Neural progenitor cell (in vitro differentiated cells): ENCODE data around the gene HYAL4. TPM values are rescaled to one million over a fixed set of nuclear protein-coding genes. Genes with fewer than 3 reads are reported as not detected.

Experiments
- DNase-seq: peaks from one replicate; pipeline ENCODE4 v3.0.0-alpha.2; 2016; ENCODE audit warnings: low spot score
- H2AFZ ChIP-seq: fragments of 200-600 bp; sonication (generic); replicated peaks from 2 replicates; pipeline ENCODE4 v1.6.1; 2016; ENCODE audit warnings: antibody characterized with exemption
- H3F3A ChIP-seq: fragments of 200-600 bp; sonication (generic); 2 replicates; pipeline ENCODE4 v1.6.1; 2016; ENCODE audit warnings: antibody characterized with exemption, low read depth
- H3K27ac ChIP-seq: fragments of 200-600 bp; sonication (generic); 2 replicates; pipeline ENCODE4 v1.5.1; 2016; ENCODE audit warnings: mild to moderate bottlenecking
- H3K27me3 ChIP-seq: fragments of 200-600 bp; sonication (generic); 2 replicates; pipeline ENCODE4 v1.6.1; 2016; ENCODE audit warnings: mild to moderate bottlenecking, moderate library complexity
- H3K36me3 ChIP-seq: fragments of 200-600 bp; sonication (generic); 2 replicates; pipeline ENCODE4 v1.5.1; 2016
- H3K4me1 ChIP-seq: fragments of 200-600 bp; sonication (generic); 2 replicates; pipeline ENCODE4 v1.6.1; 2016; ENCODE audit warnings: mixed run types
- H3K4me2 ChIP-seq: fragments of 200-600 bp; sonication (generic); 2 replicates; pipeline ENCODE4 v1.6.1; 2016
- H3K4me3 ChIP-seq: fragments of 200-600 bp; sonication (generic); 2 replicates; pipeline ENCODE4 v1.5.1; 2016
- H3K79me2 ChIP-seq: fragments of 200-600 bp; sonication (generic); 2 replicates; pipeline ENCODE4 v1.6.1; 2016; ENCODE audit warnings: low read depth
- H3K9ac ChIP-seq: fragments of 200-600 bp; sonication (generic); 2 replicates; pipeline ENCODE4 v1.6.1; 2016
- H3K9me3 ChIP-seq: fragments of 200-600 bp; sonication (generic); 2 replicates; pipeline ENCODE4 v1.5.1; 2016; ENCODE audit warnings: low read depth
- H4K20me1 ChIP-seq: fragments of 200-600 bp; sonication (generic); 2 replicates; pipeline ENCODE4 v1.6.1; 2016; ENCODE audit warnings: low read depth
- H3K27ac Mint-ChIP-seq: 3 replicates; pipeline ENCODE4 v1.8.0; 2021; ENCODE audit warnings: mixed read lengths
- H3K27me3 Mint-ChIP-seq: 2 replicates; pipeline ENCODE4 v1.8.0; 2022; ENCODE audit warnings: low read depth, mild to moderate bottlenecking, inconsistent platforms, moderate library complexity, mixed read lengths; ENCODE audit not compliant: insufficient read depth
- H3K36me3 Mint-ChIP-seq: 3 replicates; pipeline ENCODE4 v1.8.0; 2021; ENCODE audit warnings: mixed read lengths
- H3K4me1 Mint-ChIP-seq: 3 replicates; pipeline ENCODE4 v1.8.0; 2021; ENCODE audit warnings: mixed read lengths
- H3K4me3 Mint-ChIP-seq: 3 replicates; pipeline ENCODE4 v1.8.0; 2021; ENCODE audit warnings: mild to moderate bottlenecking, moderate library complexity, mixed read lengths
- H3K9me3 Mint-ChIP-seq: 3 replicates; pipeline ENCODE4 v1.8.0; 2020; ENCODE audit warnings: mixed read lengths
- EZH2 ChIP-seq: fragments of 200-600 bp; sonication (generic); IDR thresholded peaks from 2 replicates; pipeline ENCODE4 v1.6.1; 2017; ENCODE audit warnings: antibody characterized with exemption, mild to moderate bottlenecking, moderate library complexity
- EZH2phosphoT487 ChIP-seq: fragments of 200-600 bp; sonication (generic); IDR thresholded peaks from 2 replicates; pipeline ENCODE4 v1.6.1; 2017; ENCODE audit warnings: antibody characterized with exemption
- total RNA-seq: library from RNA; depleted of rRNA; stranded (reverse); fragments of >200 nt; gene quantifications from 2 replicates; pipeline ENCODE4 v1.2.3, GENCODE V29; 2015; ENCODE audit warnings: low replicate concordance
- TF ChIP-seq, protein P1 (sequence below): fragments of 200-600 bp; sonication (generic); IDR thresholded peaks from 2 replicates; pipeline ENCODE4 v1.5.1; 2017; ENCODE audit warnings: antibody characterized with exemption, mild to moderate bottlenecking

The HYAL4 gene, protein sequence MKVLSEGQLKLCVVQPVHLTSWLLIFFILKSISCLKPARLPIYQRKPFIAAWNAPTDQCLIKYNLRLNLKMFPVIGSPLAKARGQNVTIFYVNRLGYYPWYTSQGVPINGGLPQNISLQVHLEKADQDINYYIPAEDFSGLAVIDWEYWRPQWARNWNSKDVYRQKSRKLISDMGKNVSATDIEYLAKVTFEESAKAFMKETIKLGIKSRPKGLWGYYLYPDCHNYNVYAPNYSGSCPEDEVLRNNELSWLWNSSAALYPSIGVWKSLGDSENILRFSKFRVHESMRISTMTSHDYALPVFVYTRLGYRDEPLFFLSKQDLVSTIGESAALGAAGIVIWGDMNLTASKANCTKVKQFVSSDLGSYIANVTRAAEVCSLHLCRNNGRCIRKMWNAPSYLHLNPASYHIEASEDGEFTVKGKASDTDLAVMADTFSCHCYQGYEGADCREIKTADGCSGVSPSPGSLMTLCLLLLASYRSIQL
- not detected in 2 replicates for total RNA-seq

DNA sequence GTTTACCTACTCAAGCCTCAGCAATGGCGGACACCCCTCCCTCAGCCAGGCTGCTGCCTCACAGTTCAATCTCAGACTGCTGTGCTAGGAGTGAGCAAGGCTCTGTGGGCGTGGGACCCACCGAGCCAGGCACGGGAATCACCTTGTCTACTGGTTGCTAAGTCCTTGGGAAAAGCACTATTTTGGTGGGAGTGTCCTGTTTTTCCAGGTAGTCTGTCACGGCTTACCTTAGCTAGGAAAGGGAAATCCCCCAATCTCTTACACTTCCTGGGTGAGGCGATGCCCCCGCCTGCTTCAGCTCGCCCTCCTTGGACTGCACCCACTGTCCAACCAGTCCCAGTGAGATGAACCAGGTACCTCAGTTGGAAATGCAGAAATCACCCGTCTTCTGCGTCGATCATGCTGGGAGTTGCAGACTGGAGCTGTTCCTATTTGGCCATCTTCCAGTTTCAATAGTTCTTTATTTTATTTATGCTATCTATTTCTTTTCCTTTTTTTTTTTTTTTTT, at the start of gene HYAL4:
Gene HYAL4 (plus strand): TSS at position 458 of the 508 bp plus-strand sequence. CDS start 23,105 bp downstream, outside the sequence.
- Mint-ChIP-seq H3K4me3 (no peak within 1 kb of the TSS), H3K27ac (no peak within 1 kb of the TSS), H3K4me1 (no peaks in the 10 kb centered on the region), H3K36me3 (no peaks in the 10 kb centered on the region), H3K27me3 (peaks cover 3% of the 10 kb centered on the region), H3K9me3 (peaks cover 4% of the 10 kb centered on the region)
- Histone ChIP-seq H3K4me3 (no peak within 1 kb of the TSS), H2AFZ (peak within 1 kb of the TSS; percentile 13), H3K4me2 (no peak within 1 kb of the TSS), H3K9ac (no peak within 1 kb of the TSS), H3K4me1 (no peaks in the 10 kb centered on the region), H3F3A (no peaks in the 10 kb centered on the region), H3K36me3 (no peaks in the 10 kb centered on the region), H3K27me3 (no peaks in the 10 kb centered on the region), H3K79me2 (no peaks in the 10 kb centered on the region), H3K9me3 (no peaks in the 10 kb centered on the region), H3K27ac (no peak within 1 kb of the TSS), H4K20me1 (no peaks in the 10 kb centered on the region)
- DNase-seq = no peak
- TF ChIP-seq, protein P1, sequence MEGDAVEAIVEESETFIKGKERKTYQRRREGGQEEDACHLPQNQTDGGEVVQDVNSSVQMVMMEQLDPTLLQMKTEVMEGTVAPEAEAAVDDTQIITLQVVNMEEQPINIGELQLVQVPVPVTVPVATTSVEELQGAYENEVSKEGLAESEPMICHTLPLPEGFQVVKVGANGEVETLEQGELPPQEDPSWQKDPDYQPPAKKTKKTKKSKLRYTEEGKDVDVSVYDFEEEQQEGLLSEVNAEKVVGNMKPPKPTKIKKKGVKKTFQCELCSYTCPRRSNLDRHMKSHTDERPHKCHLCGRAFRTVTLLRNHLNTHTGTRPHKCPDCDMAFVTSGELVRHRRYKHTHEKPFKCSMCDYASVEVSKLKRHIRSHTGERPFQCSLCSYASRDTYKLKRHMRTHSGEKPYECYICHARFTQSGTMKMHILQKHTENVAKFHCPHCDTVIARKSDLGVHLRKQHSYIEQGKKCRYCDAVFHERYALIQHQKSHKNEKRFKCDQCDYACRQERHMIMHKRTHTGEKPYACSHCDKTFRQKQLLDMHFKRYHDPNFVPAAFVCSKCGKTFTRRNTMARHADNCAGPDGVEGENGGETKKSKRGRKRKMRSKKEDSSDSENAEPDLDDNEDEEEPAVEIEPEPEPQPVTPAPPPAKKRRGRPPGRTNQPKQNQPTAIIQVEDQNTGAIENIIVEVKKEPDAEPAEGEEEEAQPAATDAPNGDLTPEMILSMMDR = no peak

DNA sequence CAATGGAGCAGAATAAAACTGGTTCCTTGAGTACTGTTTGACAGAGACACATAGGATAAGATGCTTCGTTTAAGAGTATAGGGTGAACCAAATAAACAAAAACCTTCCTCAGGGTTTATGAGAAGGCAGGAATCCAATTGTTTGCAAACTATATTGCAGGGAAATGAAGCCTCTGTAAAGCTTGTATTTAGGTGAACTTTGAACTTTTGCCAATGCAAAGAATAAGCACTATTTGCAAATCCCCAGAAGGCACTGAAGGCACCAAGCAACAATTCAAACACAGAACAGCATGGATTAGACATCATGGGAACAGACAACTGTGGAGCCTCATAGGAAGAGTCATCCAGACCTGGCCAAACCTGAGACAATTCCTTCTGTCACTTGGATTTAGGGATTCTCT, 49.1 kb upstream of the HYAL4 start:
- Histone ChIP-seq H3K27ac (no peak overlapping the region), H3K79me2 (no peaks in the 10 kb centered on the region), H3K36me3 (no peaks in the 10 kb centered on the region), H3K4me1 (no peaks in the 10 kb centered on the region), H3K4me2 (no peak overlapping the region), H3K27me3 (no peaks in the 10 kb centered on the region), H4K20me1 (no peaks in the 10 kb centered on the region), H2AFZ (no peak overlapping the region), H3F3A (no peaks in the 10 kb centered on the region), H3K9me3 (no peaks in the 10 kb centered on the region), H3K9ac (no peak overlapping the region), H3K4me3 (no peak overlapping the region)
- H3K4me3 Mint-ChIP-seq = no peak overlapping the region
- DNase-seq = no peak
- no peaks in the 10 kb centered on the region for H3K9me3 Mint-ChIP-seq
- H3K27ac Mint-ChIP-seq = no peak overlapping the region
- H3K4me1 Mint-ChIP-seq = no peaks in the 10 kb centered on the region
- no peaks in the 10 kb centered on the region for H3K36me3 Mint-ChIP-seq
- no peaks in the 10 kb centered on the region for H3K27me3 Mint-ChIP-seq
- TF ChIP-seq, protein P1 = no peak
- TF ChIP-seq EZH2 (no peak), EZH2phosphoT487 (no peak)

DNA sequence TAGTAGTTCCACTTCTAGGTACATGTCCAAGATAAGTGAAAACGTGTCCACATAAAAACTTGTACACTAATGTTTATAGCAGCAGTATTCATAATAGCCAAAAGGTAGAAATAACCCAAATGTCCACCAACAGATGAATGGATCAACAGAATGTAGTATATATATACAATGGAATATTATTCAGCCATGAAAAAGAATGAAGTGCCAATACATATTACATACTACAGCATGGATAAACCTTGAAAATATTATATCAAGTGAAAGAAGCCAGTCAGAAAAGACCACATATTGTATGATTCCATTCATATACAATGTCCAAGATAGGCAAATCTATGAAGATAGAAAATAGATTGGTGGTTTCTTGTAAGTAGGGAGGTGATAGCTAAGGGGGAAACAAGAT, 48.4 kb upstream of the HYAL4 start:
- no peaks in the 10 kb centered on the region for H3K9me3 ChIP-seq
- no peaks in the 10 kb centered on the region for H3F3A ChIP-seq
- Mint-ChIP-seq H3K4me1 (no peaks in the 10 kb centered on the region), H3K36me3 (no peaks in the 10 kb centered on the region), H3K27me3 (no peaks in the 10 kb centered on the region), H3K4me3 (no peak overlapping the region), H3K27ac (no peak overlapping the region), H3K9me3 (no peaks in the 10 kb centered on the region)
- no peaks in the 10 kb centered on the region for H3K79me2 ChIP-seq
- no peaks in the 10 kb centered on the region for H4K20me1 ChIP-seq
- no peaks in the 10 kb centered on the region for H3K36me3 ChIP-seq
- no peaks in the 10 kb centered on the region for H3K27me3 ChIP-seq
- H3K4me1 ChIP-seq = no peaks in the 10 kb centered on the region
- no peak overlapping the region for H2AFZ ChIP-seq
- H3K9ac ChIP-seq = no peak overlapping the region
- no peak overlapping the region for H3K4me3 ChIP-seq
- H3K27ac ChIP-seq = no peak overlapping the region
- TF ChIP-seq, protein P1 = no peak
- TF ChIP-seq EZH2 (no peak), EZH2phosphoT487 (no peak)
- no peak overlapping the region for H3K4me2 ChIP-seq
- no peak for DNase-seq
